ENCODE data around the gene CHRND. TPM values are rescaled to one million over a fixed set of nuclear protein-coding genes. Genes with fewer than 3 reads are reported as not detected.
"Not testable (repeated sequence)": the region's sequence is repeated elsewhere in the genome, so short reads cannot be mapped to it uniquely, and the experiment has no call there.

Gene CHRND
- total RNA-seq, 2 experiments from 2014 or later, result not detected

DNA sequence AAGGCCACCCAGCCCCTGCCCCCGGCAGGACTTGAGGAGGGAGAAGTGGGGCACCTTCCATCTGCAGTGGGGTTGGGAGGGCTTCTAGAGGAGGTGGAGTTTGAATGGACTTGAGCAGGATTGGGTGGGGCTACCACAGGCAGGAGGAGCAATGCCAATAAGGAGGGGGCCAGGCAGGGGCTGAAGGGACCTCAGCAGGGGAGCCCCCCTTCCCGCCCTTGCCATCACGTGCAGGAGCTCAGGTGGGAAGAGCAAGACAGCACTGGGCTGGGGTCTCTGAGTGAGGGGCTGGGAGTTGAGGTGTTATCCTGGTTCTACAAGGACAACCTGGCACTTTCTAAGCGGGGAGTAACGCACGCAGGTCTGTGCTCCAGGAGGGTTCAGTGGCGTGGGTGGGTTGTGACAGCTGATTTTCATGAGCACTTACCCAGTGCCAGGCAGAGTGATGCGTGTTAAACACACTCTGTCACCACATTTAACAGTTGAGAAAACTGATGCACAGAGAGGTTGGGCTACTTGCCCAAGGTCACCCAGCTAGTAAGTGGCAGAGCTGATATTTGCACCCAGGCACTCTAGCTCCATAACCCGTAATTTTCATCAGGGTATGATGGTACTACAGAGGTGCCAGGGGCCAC, 4.8 kb downstream of the CHRND start:
- Histone ChIP-seq H3K9me2 (ENCODE audit: insufficient read depth, low read length) (no peaks in the 10 kb centered on the region), H2AFZ (ENCODE audit: low read length) (no peak overlapping the region), H3K9me3 (ENCODE audit: low read length) (no peaks in the 10 kb centered on the region), H3K79me2 (ENCODE audit: insufficient read depth, low read depth, low read length) (no peaks in the 10 kb centered on the region), H3K36me3 (ENCODE audit: insufficient read depth, low read length) (no peaks in the 10 kb centered on the region), H3K4me2 (ENCODE audit: low read length) (no peak overlapping the region), H3K4me3 (ENCODE audit: low read depth, low read length, poor library complexity, severe bottlenecking) (no peak overlapping the region), H3K27ac (ENCODE audit: low read depth, low read length, poor library complexity, severe bottlenecking) (no peak overlapping the region), H4K20me1 (ENCODE audit: insufficient read depth, low read length) (no peaks in the 10 kb centered on the region), H3K4me1 (ENCODE audit: insufficient read depth, low read length, poor library complexity, severe bottlenecking) (peaks cover 49% of the 10 kb centered on the region)
- no peak for DNase-seq (ENCODE audit: low spot score)
- no TSS peak for BruUV-seq (replicated peaks)
- POLR2A ChIA-PET, result interaction anchor here (0.5 to 1.5 kb wide), 2 partner anchors 16 to 105 kb away, joined by 3 to 10 read pairs; no protein-coding TSS in a partner anchor
- CTCF ChIA-PET (ENCODE audit: unreplicated experiment), result no interaction called here
- TF ChIP-seq, protein P1, sequence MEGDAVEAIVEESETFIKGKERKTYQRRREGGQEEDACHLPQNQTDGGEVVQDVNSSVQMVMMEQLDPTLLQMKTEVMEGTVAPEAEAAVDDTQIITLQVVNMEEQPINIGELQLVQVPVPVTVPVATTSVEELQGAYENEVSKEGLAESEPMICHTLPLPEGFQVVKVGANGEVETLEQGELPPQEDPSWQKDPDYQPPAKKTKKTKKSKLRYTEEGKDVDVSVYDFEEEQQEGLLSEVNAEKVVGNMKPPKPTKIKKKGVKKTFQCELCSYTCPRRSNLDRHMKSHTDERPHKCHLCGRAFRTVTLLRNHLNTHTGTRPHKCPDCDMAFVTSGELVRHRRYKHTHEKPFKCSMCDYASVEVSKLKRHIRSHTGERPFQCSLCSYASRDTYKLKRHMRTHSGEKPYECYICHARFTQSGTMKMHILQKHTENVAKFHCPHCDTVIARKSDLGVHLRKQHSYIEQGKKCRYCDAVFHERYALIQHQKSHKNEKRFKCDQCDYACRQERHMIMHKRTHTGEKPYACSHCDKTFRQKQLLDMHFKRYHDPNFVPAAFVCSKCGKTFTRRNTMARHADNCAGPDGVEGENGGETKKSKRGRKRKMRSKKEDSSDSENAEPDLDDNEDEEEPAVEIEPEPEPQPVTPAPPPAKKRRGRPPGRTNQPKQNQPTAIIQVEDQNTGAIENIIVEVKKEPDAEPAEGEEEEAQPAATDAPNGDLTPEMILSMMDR (conservative IDR thresholded peaks at IDR 0.05; ENCODE audit: low read length), result no peak
- no peak for TF ChIP-seq EZH2phosphoT487 (IDR thresholded peaks at IDR 0.05; ENCODE audit: borderline replicate concordance, low read depth, low read length)
- intact Hi-C loops (cut with micrococcal nuclease; ENCODE audit: unreplicated experiment), result no loop called here

DNA sequence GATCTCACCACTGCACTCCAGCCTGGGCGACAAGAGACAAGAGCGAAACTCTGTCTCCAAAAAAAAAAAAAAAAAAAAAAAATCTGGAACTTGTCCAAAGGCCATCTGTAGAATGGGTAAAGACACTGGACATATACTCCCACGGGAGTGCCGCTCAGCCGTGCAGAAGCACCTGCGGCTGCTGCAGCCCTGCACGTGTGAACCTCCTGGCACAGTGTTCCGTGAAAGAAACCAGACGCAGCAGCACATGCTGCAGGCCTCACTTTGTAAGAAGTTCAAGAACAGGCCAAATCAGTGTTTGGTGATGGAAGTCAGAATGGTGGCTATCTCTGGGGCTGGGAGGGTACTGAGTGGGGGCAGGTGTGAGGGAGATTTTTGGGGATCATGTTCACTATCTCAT, 6.5 kb downstream of the CHRND start:
- Histone ChIP-seq H3K9me2 (ENCODE audit: insufficient read depth, low read length) (no peaks in the 10 kb centered on the region), H4K20me1 (ENCODE audit: insufficient read depth, low read length) (no peaks in the 10 kb centered on the region), H3K4me3 (ENCODE audit: low read depth, low read length, poor library complexity, severe bottlenecking) (no peak overlapping the region), H3K27ac (ENCODE audit: low read depth, low read length, poor library complexity, severe bottlenecking) (peak overlapping the region; percentile 53), H3K9me3 (ENCODE audit: low read length) (0 out of 2 replicates have a peak, but pooled peaks cover 6% of the 10 kb centered on the region), H2AFZ (ENCODE audit: low read length) (no peak overlapping the region; the same call in 1 of the 2 replicates), H3K36me3 (ENCODE audit: insufficient read depth, low read length) (no peaks in the 10 kb centered on the region; the same call in 1 of the 2 replicates), H3K79me2 (ENCODE audit: insufficient read depth, low read depth, low read length) (no peaks in the 10 kb centered on the region), H3K4me2 (ENCODE audit: low read length) (peak overlapping the region; percentile 34), H3K4me1 (ENCODE audit: insufficient read depth, low read length, poor library complexity, severe bottlenecking) (peaks cover 49% of the 10 kb centered on the region)
- DNase-seq (ENCODE audit: low spot score), result peak; percentile 84
- ChIA-PET CTCF (ENCODE audit: unreplicated experiment) (no interaction called here), POLR2A (interaction anchor here (1.1 to 1.5 kb wide), 2 partner anchors 14 to 16 kb away, joined by 4 to 10 read pairs; no protein-coding TSS in a partner anchor)
- no TSS peak for BruUV-seq (replicated peaks)
- intact Hi-C loops (cut with micrococcal nuclease; ENCODE audit: unreplicated experiment), result no loop called here
- no peak for TF ChIP-seq EZH2phosphoT487 (IDR thresholded peaks at IDR 0.05; ENCODE audit: borderline replicate concordance, low read depth, low read length)
- TF ChIP-seq, protein P1 (conservative IDR thresholded peaks at IDR 0.05; ENCODE audit: low read length), result no peak

DNA sequence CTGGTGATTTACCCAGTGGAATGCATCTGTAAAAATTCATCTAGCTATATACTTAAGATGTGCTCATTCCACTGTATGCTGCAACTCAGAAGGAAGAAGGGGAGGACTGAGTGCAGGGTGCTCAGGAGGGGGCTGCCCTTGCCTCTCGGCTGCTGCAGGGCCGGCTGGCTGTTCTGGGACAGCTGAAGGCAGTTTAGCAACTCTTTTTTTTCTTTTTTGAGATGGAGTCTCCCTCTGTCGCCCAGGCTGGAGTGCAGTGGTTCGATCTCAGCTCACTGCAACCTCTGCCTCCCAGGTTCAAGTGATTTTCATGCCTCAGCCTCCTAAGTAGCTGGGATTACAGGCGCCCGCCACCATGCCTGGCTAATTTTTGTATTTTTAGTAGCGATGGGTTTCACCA, 6.9 kb downstream of the CHRND start:
- H3K9me2 ChIP-seq (ENCODE audit: insufficient read depth, low read length), result not testable (repeated sequence)

More for the DNA sequence above, 6.9 kb downstream of the CHRND start:
- Histone ChIP-seq H3K27ac (ENCODE audit: low read depth, low read length, poor library complexity, severe bottlenecking) (peak overlapping the region; percentile 53), H3K4me1 (ENCODE audit: insufficient read depth, low read length, poor library complexity, severe bottlenecking) (peaks cover 49% of the 10 kb centered on the region), H3K4me2 (ENCODE audit: low read length) (peak overlapping the region; percentile 34)
- H3K79me2 ChIP-seq (ENCODE audit: insufficient read depth, low read depth, low read length); H2AFZ ChIP-seq (ENCODE audit: low read length); H3K4me3 ChIP-seq (ENCODE audit: low read depth, low read length, poor library complexity, severe bottlenecking); DNase-seq (ENCODE audit: low spot score); CTCF ChIA-PET (ENCODE audit: unreplicated experiment); H4K20me1 ChIP-seq (ENCODE audit: insufficient read depth, low read length); BruUV-seq (replicated peaks); intact Hi-C loops (cut with micrococcal nuclease; ENCODE audit: unreplicated experiment); H3K9me3 ChIP-seq (ENCODE audit: low read length); H3K36me3 ChIP-seq (ENCODE audit: insufficient read depth, low read length): not testable (repeated sequence)
- POLR2A ChIA-PET, result interaction anchor here (1.1 kb wide), 1 partner anchor 16 kb away, joined by 4 read pairs; no protein-coding TSS in a partner anchor

Data from OCI-LY7 (cell line).